Activated CD4-positive, alpha-beta T cell treated with anti-CD3 and anti-CD28 coated beads, Interleukin-2, amount 50 U/mL, for 24 hours (primary cell): ENCODE results near the gene ARL5A.

Source experiments
- DNase-seq, 2 donors: peaks; one replicate each; pipeline ENCODE4 v3.0.0-alpha.2; 2020; ENCODE audit warnings: low read depth in 1 of 2, low spot score in 1 of 2

The ARL5A gene

GRCh38 chr2:151840216-151841046, 12.2 kb upstream of the ARL5A start:
- no peak for DNase-seq

DNA sequence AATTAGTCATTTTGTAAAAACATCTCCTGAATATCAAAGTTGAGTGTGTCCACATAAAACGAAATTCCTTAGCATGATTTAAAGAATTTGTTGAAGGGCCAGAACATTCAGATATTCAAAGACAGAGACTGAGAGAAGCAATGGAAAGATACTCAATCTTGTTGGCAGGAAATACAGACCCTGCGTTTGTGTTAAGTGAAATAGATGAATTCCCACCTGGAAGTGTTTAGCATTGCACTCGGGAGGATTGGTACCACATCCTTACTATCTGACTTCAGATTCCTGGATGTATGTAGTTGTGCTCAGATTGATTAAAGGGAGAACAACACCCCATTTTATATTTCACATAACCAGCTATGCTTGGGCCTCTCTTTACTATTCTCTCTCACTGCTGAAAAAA, 9.7 kb upstream of the ARL5A start:
- DNase-seq = no peak

GRCh38 chr2:151833984-151834383, 5.8 kb upstream of the ARL5A start:
- DNase-seq = no peak

- no peak for DNase-seq
Observed at GRCh38 chr2:151830961-151831360, 2.7 kb upstream of the ARL5A start.

- DNase-seq = no peak
Observed at GRCh38 chr2:151828890-151829324, 686 bp upstream of the ARL5A start.

- DNase-seq = peak in 1 of 2 donors; percentile 1
Observed at GRCh38 chr2:151827564-151828142, 568 bp downstream of the ARL5A start.

- DNase-seq = no peak
Observed at GRCh38 chr2:151826737-151827157, 1.5 kb downstream of the ARL5A start.

GRCh38 chr2:151824886-151825285, 3.3 kb downstream of the ARL5A start:
- no peak for DNase-seq

- DNase-seq = no peak
Observed at GRCh38 chr2:151823651-151824050, 4.6 kb downstream of the ARL5A start.

DNA sequence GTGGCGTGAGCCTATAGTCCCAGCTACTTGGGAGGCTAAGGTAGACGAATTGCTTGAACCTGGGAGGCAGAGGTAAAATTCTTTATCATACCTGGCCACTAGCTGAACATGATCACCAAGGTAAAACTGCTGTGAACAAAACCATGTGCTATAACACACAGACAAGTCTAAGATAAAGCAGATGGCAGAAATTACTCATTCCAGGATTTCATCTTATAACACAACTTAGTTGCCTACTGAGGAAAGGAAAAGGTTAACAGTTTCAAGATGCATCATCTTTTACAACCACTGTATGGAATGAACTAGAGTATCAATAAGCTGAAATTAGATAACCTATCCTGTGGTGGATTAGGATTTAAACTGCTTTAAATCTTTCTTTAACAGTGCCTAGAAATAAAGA, 8.3 kb downstream of the ARL5A start:
- no peak for DNase-seq

DNA sequence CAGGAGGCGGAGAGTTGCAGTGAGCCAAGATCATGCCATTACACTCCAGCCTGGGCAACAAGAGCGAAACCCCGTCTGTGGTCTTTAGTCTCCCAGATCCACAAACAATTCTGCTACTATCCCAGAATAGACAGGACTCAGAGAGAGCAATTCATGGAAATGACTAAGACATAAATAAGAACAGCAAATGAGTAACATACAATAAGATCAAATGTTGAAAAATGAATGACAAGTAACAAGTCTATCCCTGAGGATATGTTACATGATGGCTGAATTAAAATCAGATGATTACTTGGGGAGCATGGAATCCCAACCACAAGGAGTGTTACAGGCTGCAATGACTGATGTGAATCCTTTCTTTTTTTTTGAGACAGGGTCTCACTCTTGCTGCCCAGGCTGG, 10.3 kb downstream of the ARL5A start:
- DNase-seq = no peak

DNA sequence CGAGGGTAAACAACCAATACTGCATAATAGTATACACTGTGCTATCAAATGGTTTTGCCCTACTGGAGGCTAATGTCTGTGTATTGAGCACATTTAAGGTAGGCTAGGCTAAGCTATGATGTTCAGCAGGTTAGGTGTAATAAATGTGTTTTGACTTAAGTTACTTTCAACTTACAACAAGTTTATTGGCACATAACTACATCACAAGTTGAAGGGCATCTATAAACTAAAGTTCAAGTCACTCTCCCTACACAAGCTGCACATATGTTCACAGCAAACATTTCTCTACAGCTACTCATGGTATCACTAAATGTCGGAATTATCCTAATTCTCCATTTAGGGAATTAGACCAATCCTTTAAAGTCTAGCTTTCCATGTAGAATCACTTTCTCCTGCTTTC, 11.4 kb downstream of the ARL5A start:
- DNase-seq = no peak

- no peak for DNase-seq
Observed at GRCh38 chr2:151815821-151816489, 12.3 kb downstream of the ARL5A start.

DNA sequence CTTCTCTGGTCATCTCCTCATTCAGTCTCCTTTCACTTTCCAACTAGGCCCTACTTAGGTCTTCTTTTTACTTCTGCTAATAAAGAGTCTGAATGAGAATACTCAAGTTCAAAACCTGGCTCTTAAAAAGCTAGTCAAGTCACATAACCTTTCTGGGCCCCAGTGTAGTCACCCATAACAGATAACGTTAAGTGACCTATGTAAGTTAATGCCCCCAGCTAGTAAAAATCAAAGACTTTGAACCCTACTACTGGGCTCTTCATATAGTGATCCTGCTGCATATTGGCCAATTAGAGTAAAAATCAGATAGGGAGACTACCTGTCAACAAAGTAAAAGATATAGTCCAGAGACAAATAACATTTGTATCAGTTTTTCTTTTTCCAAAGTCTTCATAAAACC, 17.7 kb downstream of the ARL5A start:
- no peak for DNase-seq

DNA sequence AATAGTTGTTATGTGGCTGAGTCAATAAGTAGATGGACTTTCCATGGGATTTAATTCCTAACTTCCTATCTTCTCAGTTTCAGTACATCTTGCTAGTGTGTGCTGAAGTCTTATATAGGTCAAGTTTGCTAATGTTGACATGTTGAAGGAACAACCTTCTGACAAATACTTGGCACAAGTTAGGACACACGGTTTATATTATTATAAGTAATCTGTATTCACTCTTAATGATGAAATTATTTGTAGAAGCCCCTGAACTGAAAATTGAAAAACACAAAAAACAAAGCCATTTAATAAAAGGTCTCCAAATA, 19.2 kb downstream of the ARL5A start:
- no peak for DNase-seq

GRCh38 chr2:151808258-151809072, 19.8 kb downstream of the ARL5A start:
- DNase-seq = no peak

DNA sequence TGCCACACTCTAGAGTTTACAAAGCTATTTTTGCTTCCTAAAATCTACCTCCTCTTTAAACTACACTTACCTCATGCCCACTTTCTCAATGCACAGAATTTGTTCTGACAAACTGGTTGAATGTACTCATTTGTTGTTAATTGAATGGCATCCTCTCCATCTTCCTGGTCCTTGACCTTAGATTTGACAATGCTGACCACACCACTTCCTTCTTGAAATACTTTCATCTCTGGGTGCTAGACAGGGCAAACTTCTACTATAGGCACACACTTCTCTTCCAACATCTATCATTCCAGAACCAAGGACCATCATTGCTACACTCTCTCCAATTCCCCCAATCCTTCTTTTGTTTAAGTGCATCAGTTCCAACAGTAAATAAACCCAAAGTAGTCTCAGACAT, 22.3 kb downstream of the ARL5A start:
- no peak for DNase-seq

GRCh38 chr2:151805343-151805742, 22.9 kb downstream of the ARL5A start:
- DNase-seq = no peak

DNA sequence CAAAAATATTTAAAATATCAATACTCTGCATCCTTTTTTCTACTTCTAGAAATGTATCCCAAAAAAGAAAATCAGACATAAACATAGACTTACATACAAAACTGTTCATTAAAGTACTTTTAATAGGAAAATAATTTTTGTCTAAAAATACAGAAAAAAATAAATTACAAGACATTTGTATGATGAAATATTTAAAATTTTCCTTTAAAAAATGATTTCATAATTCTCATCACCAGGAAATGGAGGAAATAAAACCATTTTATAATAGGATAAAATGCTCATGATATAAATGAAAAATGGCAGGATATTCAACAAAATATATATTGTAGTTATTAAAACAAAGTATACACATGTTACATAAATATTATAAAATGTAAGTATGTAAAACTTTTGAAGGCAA, 24.4 kb downstream of the ARL5A start:
- no peak for DNase-seq

DNA sequence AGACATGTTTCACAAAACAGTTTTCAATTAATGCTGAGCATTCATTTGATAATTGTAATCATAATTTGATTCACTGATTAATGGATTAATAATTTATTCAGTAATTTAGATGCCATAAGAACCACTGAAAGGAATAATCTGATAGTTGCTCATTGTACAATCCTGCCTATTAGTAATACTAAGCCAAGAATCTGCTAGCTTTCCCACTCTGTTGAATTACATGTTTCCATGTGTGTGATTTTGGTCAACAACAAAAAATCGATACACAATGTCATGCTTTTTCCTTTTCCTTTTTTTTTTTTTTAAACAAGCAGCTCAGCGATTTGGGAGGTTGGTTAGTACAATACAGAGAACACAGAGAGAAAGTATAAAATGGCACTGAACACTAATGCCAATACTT, 25.9 kb downstream of the ARL5A start:
- DNase-seq = no peak

DNA sequence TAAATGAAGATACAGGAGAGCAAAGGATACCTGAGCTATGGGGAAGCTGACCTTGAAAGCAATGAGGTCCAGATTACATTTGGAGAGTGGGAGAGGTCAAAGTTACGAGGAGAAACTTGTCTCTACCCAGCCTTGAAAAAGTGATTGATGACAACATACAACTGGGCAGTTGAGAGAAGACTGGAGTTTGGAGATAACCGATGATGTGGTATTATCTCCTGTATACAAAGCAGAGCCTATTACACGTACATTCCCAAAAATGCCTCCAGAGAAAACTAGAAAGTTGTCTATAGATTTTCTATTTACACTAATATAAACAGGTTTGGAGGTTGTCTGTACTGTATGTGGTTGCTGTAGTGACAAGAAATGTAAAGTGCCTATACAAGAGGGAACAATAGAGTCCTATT, 28.3 kb downstream of the ARL5A start:
- no peak for DNase-seq

GRCh38 chr2:151796774-151797173, 31.4 kb downstream of the ARL5A start:
- DNase-seq = no peak
